Activated naive CD8-positive, alpha-beta T cell treated with anti-CD3 and anti-CD28 coated beads for 36 hours (primary cell): ENCODE results near the gene PIH1D1. TPM values are rescaled to one million over a fixed set of nuclear protein-coding genes. Genes with fewer than 3 reads are reported as not detected.

Experiments used
- total RNA-seq, 2 experiments: library from RNA; stranded (reverse); gene quantifications; one replicate each; pipeline ENCODE4 v1.2.3, GENCODE V29; 2021

The PIH1D1 gene
- total RNA-seq, 2 experiments from 2014 or later, result 140 to 141 TPM

Other genes starting within 250 kb of the PIH1D1 start
- 1 to 10 TPM in 1 of 2 experiments, under 1 TPM in 1; 0.86 to 1.4 TPM for gene SLC6A16, start 126.6 kb downstream of the PIH1D1 start, total RNA-seq
- gene CD37, start 116.4 kb downstream of the PIH1D1 start, total RNA-seq, result 100 to 1,000 TPM; 110 to 114 TPM
- not detected for gene TEAD2, start 89.4 kb downstream of the PIH1D1 start, total RNA-seq
- not detected for gene DKKL1, start 87.9 kb downstream of the PIH1D1 start, total RNA-seq
- gene KASH5, start 63.6 kb downstream of the PIH1D1 start, total RNA-seq, result 1 to 10 TPM in 1 of 2 experiments, under 1 TPM in 1; 0.45 to 1.1 TPM
- gene PTH2, start 28.4 kb downstream of the PIH1D1 start, total RNA-seq, result not detected
- not detected for gene GFY, start 26.4 kb downstream of the PIH1D1 start, total RNA-seq
- not detected for gene SLC17A7, start 10.3 kb downstream of the PIH1D1 start, total RNA-seq
- 10 to 100 TPM; 34.4 to 42.0 TPM for gene ALDH16A1, start 1.4 kb upstream of the PIH1D1 start, total RNA-seq
- gene FLT3LG, start 22.4 kb upstream of the PIH1D1 start, total RNA-seq, result 10 to 100 TPM; 61.0 to 63.5 TPM
- gene RPL13A, start 35.8 kb upstream of the PIH1D1 start, total RNA-seq, result 1,000 to 10,000 TPM; 3,663 to 3,691 TPM
- 1,000 to 10,000 TPM; 2,825 to 2,867 TPM for gene RPS11, start 44.6 kb upstream of the PIH1D1 start, total RNA-seq
- gene FCGRT, start 60.8 kb upstream of the PIH1D1 start, total RNA-seq, result 10 to 100 TPM; 11.5 to 12.2 TPM
- gene RCN3, start 76.2 kb upstream of the PIH1D1 start, total RNA-seq, result 1 to 10 TPM; 3.6 to 4.3 TPM
- gene NOSIP, start 128.7 kb upstream of the PIH1D1 start, total RNA-seq, result 10 to 100 TPM; 61.4 to 69.5 TPM
- 1 to 10 TPM; 1.5 to 1.6 TPM for gene PRRG2, start 129.5 kb upstream of the PIH1D1 start, total RNA-seq
- 10 to 100 TPM; 16.0 to 17.8 TPM for gene PRR12, start 139.4 kb upstream of the PIH1D1 start, total RNA-seq
- 1 to 10 TPM; 4.4 to 5.0 TPM for gene RRAS, start 188.3 kb upstream of the PIH1D1 start, total RNA-seq
- gene SCAF1, start 190.4 kb upstream of the PIH1D1 start, total RNA-seq, result 10 to 100 TPM; 58.9 to 62.2 TPM
- gene IRF3, start 214.0 kb upstream of the PIH1D1 start, total RNA-seq, result 100 to 1,000 TPM in 1 of 2 experiments, 10 to 100 TPM in 1; 94.5 to 105 TPM
- gene BCL2L12, start 214.1 kb upstream of the PIH1D1 start, total RNA-seq, result 10 to 100 TPM; 74.1 to 81.9 TPM
- gene PRMT1, start 225.5 kb upstream of the PIH1D1 start, total RNA-seq, result 100 to 1,000 TPM; 538 to 547 TPM
- 10 to 100 TPM in 1 of 2 experiments, 1 to 10 TPM in 1; 9.5 to 12.0 TPM for gene ADM5, start 237.8 kb upstream of the PIH1D1 start, total RNA-seq
- gene CPT1C, start 239.3 kb upstream of the PIH1D1 start, total RNA-seq, result 1 to 10 TPM in 1 of 2 experiments, under 1 TPM in 1; 0.89 to 1.1 TPM